ENCODE results near the gene RCBTB1. TPM values are rescaled to one million over a fixed set of nuclear protein-coding genes. Genes with fewer than 3 reads are reported as not detected.
A peak's percentile ranks its signal among the peaks of the same experiment; 100 is the strongest.
"Not testable (repeated sequence)": the region's sequence is repeated elsewhere in the genome, so short reads cannot be mapped to it uniquely, and the experiment has no call there.

The RCBTB1 gene
- total RNA-seq, 1 experiment from 2014 or later: 14.8 TPM

- TF ChIP-seq CTCF (IDR thresholded peaks at IDR 0.05): no peak
- TF ChIP-seq TCF7L2 (IDR thresholded peaks at IDR 0.05; ENCODE audit: low read depth, low read length): no peak
- TF ChIP-seq SIN3A (IDR thresholded peaks at IDR 0.05; ENCODE audit: borderline replicate concordance, insufficient read depth, low read depth, low read length): no peak
- TF ChIP-seq REST (IDR thresholded peaks at IDR 0.05; ENCODE audit: insufficient read depth in 1 of 2, low read depth in 2 of 2, low read length in 1 of 2): no peak
- Histone ChIP-seq H3K9me3 (ENCODE audit: control insufficient read depth, insufficient read depth, low read depth, low read length) (no peaks in the 10 kb centered on the region), H3K27me3 (ENCODE audit: control insufficient read depth, insufficient read depth, low read length) (no peaks in the 10 kb centered on the region), H3K4me1 (ENCODE audit: control insufficient read depth, insufficient read depth, low read length) (peaks cover 7% of the 10 kb centered on the region; the same call in 1 of the 2 replicates), H3K4me3 (ENCODE audit: low read depth in 2 of 2, low read length in 2 of 2) (no peak overlapping the region), H3K27ac (ENCODE audit: low read length) (no peak overlapping the region), H3K36me3 (ENCODE audit: control insufficient read depth, insufficient read depth, low read length) (no peaks in the 10 kb centered on the region)
- intact Hi-C loops (cut with micrococcal nuclease; ENCODE audit: unreplicated experiment): no loop called here
- no TSS peak for BruUV-seq (replicated peaks)
- POLR2A ChIA-PET: no interaction called here
- CTCF ChIA-PET: no interaction called here
- ATAC-seq (no peak), DNase-seq (ENCODE audit: low read depth, low spot score) (no peak)
- in situ Hi-C loops (cut with HindIII; ENCODE audit: low pct_unique_long_range_greater_than_20kb, low sequenced_read_pairs): no loop called here
Measured at GRCh38 chr13:49498206-49498605, 87.2 kb downstream of the RCBTB1 start.

GRCh38 chr13:49497272-49497671 lies 88.1 kb downstream of the RCBTB1 start:
- Histone ChIP-seq H3K27ac (ENCODE audit: low read length) (no peak overlapping the region), H3K4me1 (ENCODE audit: control insufficient read depth, insufficient read depth, low read length) (peaks cover 7% of the 10 kb centered on the region; the same call in 1 of the 2 replicates), H3K27me3 (ENCODE audit: control insufficient read depth, insufficient read depth, low read length) (no peaks in the 10 kb centered on the region), H3K36me3 (ENCODE audit: control insufficient read depth, insufficient read depth, low read length) (no peaks in the 10 kb centered on the region), H3K4me3 (ENCODE audit: low read depth in 2 of 2, low read length in 2 of 2) (no peak overlapping the region), H3K9me3 (ENCODE audit: control insufficient read depth, insufficient read depth, low read depth, low read length) (no peaks in the 10 kb centered on the region)
- TSS peak; percentile 66 for BruUV-seq (replicated peaks)
- intact Hi-C loops (cut with micrococcal nuclease; ENCODE audit: unreplicated experiment) (no loop called here), in situ Hi-C loops (cut with HindIII; ENCODE audit: low pct_unique_long_range_greater_than_20kb, low sequenced_read_pairs) (no loop called here)
- no peak for TF ChIP-seq SIN3A (IDR thresholded peaks at IDR 0.05; ENCODE audit: borderline replicate concordance, insufficient read depth, low read depth, low read length)
- no peak for TF ChIP-seq POLR2AphosphoS5 (IDR thresholded peaks at IDR 0.05; ENCODE audit: low read depth, low read length)
- TF ChIP-seq TCF7L2 (IDR thresholded peaks at IDR 0.05; ENCODE audit: low read depth, low read length): no peak
- CTCF ChIA-PET: no interaction called here
- no peak for DNase-seq (ENCODE audit: low read depth, low spot score)
- POLR2A ChIA-PET: no interaction called here
- no peak for ATAC-seq

- H3K27me3 ChIP-seq (ENCODE audit: control insufficient read depth, insufficient read depth, low read length); H3K4me3 ChIP-seq (ENCODE audit: low read depth in 2 of 2, low read length in 2 of 2); intact Hi-C loops (cut with micrococcal nuclease; ENCODE audit: unreplicated experiment); H3K27ac ChIP-seq (ENCODE audit: low read length); DNase-seq (ENCODE audit: low read depth, low spot score); ATAC-seq; H3K4me1 ChIP-seq (ENCODE audit: control insufficient read depth, insufficient read depth, low read length); BruUV-seq (replicated peaks); H3K9me3 ChIP-seq (ENCODE audit: control insufficient read depth, insufficient read depth, low read depth, low read length); H3K36me3 ChIP-seq (ENCODE audit: control insufficient read depth, insufficient read depth, low read length); CTCF ChIA-PET; in situ Hi-C loops (cut with HindIII; ENCODE audit: low pct_unique_long_range_greater_than_20kb, low sequenced_read_pairs): not testable (repeated sequence)
- POLR2A ChIA-PET: interaction anchor here (0.6 kb wide), 1 partner anchor 31 kb away, joined by 7 read pairs; no protein-coding TSS in a partner anchor
Measured at GRCh38 chr13:49496837-49497236, 88.5 kb downstream of the RCBTB1 start.
